ENCODE measurements around the gene FRY.
A peak's percentile ranks its signal among the peaks of the same experiment; 100 is the strongest.

Gene FRY

GRCh38 chr13:32087955-32088747 lies 56.6 kb downstream of the FRY start:
- DNase-seq (ENCODE audit: insufficient read length, low spot score) = no peak
- FAIRE-seq = no peak
- TF ChIP-seq POLR2AphosphoS5 (IDR thresholded peaks at IDR 0.05; ENCODE audit: low read depth, low read length) = no peak
- TF ChIP-seq TAF1 (IDR thresholded peaks at IDR 0.05; ENCODE audit: low read depth, low read length) = no peak
- TF ChIP-seq PAX5 (IDR thresholded peaks at IDR 0.05; ENCODE audit: insufficient read depth, low read length, severe bottlenecking) = no peak
- TF ChIP-seq SPI1 (IDR thresholded peaks at IDR 0.05; ENCODE audit: low read depth, low read length) = no peak
- TF ChIP-seq POU2F2 (IDR thresholded peaks at IDR 0.05; ENCODE audit: low read depth, low read length) = no peak
- TF ChIP-seq POLR2A (IDR thresholded peaks at IDR 0.05; ENCODE audit: low read depth, low read length) = no peak

- FAIRE-seq = no peak
- TF ChIP-seq POLR2A (IDR thresholded peaks at IDR 0.05; ENCODE audit: low read depth, low read length) (no peak), TAF1 (IDR thresholded peaks at IDR 0.05; ENCODE audit: low read depth, low read length) (no peak), PAX5 (IDR thresholded peaks at IDR 0.05; ENCODE audit: insufficient read depth, low read length, severe bottlenecking) (no peak), POU2F2 (IDR thresholded peaks at IDR 0.05; ENCODE audit: low read depth, low read length) (no peak), SPI1 (IDR thresholded peaks at IDR 0.05; ENCODE audit: low read depth, low read length) (no peak), POLR2AphosphoS5 (IDR thresholded peaks at IDR 0.05; ENCODE audit: low read depth, low read length) (no peak)
- DNase-seq (ENCODE audit: insufficient read length, low spot score) = no peak
These were observed 60.9 kb downstream of the FRY start for GRCh38 chr13:32092496-32092895.

GRCh38 chr13:32093006-32093405 lies 61.4 kb downstream of the FRY start:
- FAIRE-seq (no peak), DNase-seq (ENCODE audit: insufficient read length, low spot score) (no peak)
- no peak for TF ChIP-seq TAF1 (IDR thresholded peaks at IDR 0.05; ENCODE audit: low read depth, low read length)
- TF ChIP-seq POLR2A (IDR thresholded peaks at IDR 0.05; ENCODE audit: low read depth, low read length) = no peak
- TF ChIP-seq POU2F2 (IDR thresholded peaks at IDR 0.05; ENCODE audit: low read depth, low read length) = no peak
- no peak for TF ChIP-seq SPI1 (IDR thresholded peaks at IDR 0.05; ENCODE audit: low read depth, low read length)
- no peak for TF ChIP-seq POLR2AphosphoS5 (IDR thresholded peaks at IDR 0.05; ENCODE audit: low read depth, low read length)
- no peak for TF ChIP-seq PAX5 (IDR thresholded peaks at IDR 0.05; ENCODE audit: insufficient read depth, low read length, severe bottlenecking)

GRCh38 chr13:32098272-32098671 lies 66.7 kb downstream of the FRY start:
- TF ChIP-seq POLR2A (IDR thresholded peaks at IDR 0.05; ENCODE audit: low read depth, low read length) (no peak), PAX5 (IDR thresholded peaks at IDR 0.05; ENCODE audit: insufficient read depth, low read length, severe bottlenecking) (no peak)
- FAIRE-seq = no peak

GRCh38 chr13:32105653-32106313 lies 74.2 kb downstream of the FRY start:
- no peak for TF ChIP-seq SPI1 (IDR thresholded peaks at IDR 0.05; ENCODE audit: low read depth, low read length)
- TF ChIP-seq POU2F2 (IDR thresholded peaks at IDR 0.05; ENCODE audit: low read depth, low read length) = no peak
- TF ChIP-seq POLR2A (IDR thresholded peaks at IDR 0.05; ENCODE audit: low read depth, low read length) = no peak
- no peak for TF ChIP-seq PAX5 (IDR thresholded peaks at IDR 0.05; ENCODE audit: insufficient read depth, low read length, severe bottlenecking)
- TF ChIP-seq TAF1 (IDR thresholded peaks at IDR 0.05; ENCODE audit: low read depth, low read length) = no peak
- no peak for TF ChIP-seq POLR2AphosphoS5 (IDR thresholded peaks at IDR 0.05; ENCODE audit: low read depth, low read length)
- FAIRE-seq = no peak
- DNase-seq (ENCODE audit: insufficient read length, low spot score) = no peak

More at GRCh38 chr13:32098272-32098671, 66.7 kb downstream of the FRY start:
- DNase-seq (ENCODE audit: insufficient read length, low spot score) = no peak

- TF ChIP-seq SPI1 (IDR thresholded peaks at IDR 0.05; ENCODE audit: low read depth, low read length) (no peak), POU2F2 (IDR thresholded peaks at IDR 0.05; ENCODE audit: low read depth, low read length) (no peak), POLR2AphosphoS5 (IDR thresholded peaks at IDR 0.05; ENCODE audit: low read depth, low read length) (no peak), TAF1 (IDR thresholded peaks at IDR 0.05; ENCODE audit: low read depth, low read length) (no peak), PAX5 (IDR thresholded peaks at IDR 0.05; ENCODE audit: insufficient read depth, low read length, severe bottlenecking) (no peak), POLR2A (IDR thresholded peaks at IDR 0.05; ENCODE audit: low read depth, low read length) (no peak)
- FAIRE-seq = no peak
- no peak for DNase-seq (ENCODE audit: insufficient read length, low spot score)
These were observed 75.9 kb downstream of the FRY start for GRCh38 chr13:32107474-32107873.

- FAIRE-seq (no peak), DNase-seq (ENCODE audit: insufficient read length, low spot score) (no peak)
- TF ChIP-seq PAX5 (IDR thresholded peaks at IDR 0.05; ENCODE audit: insufficient read depth, low read length, severe bottlenecking) = no peak
- no peak for TF ChIP-seq POLR2AphosphoS5 (IDR thresholded peaks at IDR 0.05; ENCODE audit: low read depth, low read length)
- TF ChIP-seq TAF1 (IDR thresholded peaks at IDR 0.05; ENCODE audit: low read depth, low read length) = no peak
- TF ChIP-seq POLR2A (IDR thresholded peaks at IDR 0.05; ENCODE audit: low read depth, low read length) = no peak
- no peak for TF ChIP-seq POU2F2 (IDR thresholded peaks at IDR 0.05; ENCODE audit: low read depth, low read length)
- TF ChIP-seq SPI1 (IDR thresholded peaks at IDR 0.05; ENCODE audit: low read depth, low read length) = no peak
These were observed 76.4 kb downstream of the FRY start for GRCh38 chr13:32107973-32108372.

GRCh38 chr13:32113532-32113931 lies 82.0 kb downstream of the FRY start:
- peak; percentile 13 for FAIRE-seq
- DNase-seq (ENCODE audit: insufficient read length, low spot score) = no peak
- no peak for TF ChIP-seq POLR2AphosphoS5 (IDR thresholded peaks at IDR 0.05; ENCODE audit: low read depth, low read length)
- no peak for TF ChIP-seq POLR2A (IDR thresholded peaks at IDR 0.05; ENCODE audit: low read depth, low read length)
- TF ChIP-seq SPI1 (IDR thresholded peaks at IDR 0.05; ENCODE audit: low read depth, low read length) = no peak
- TF ChIP-seq TAF1 (IDR thresholded peaks at IDR 0.05; ENCODE audit: low read depth, low read length) = no peak
- TF ChIP-seq POU2F2 (IDR thresholded peaks at IDR 0.05; ENCODE audit: low read depth, low read length) = no peak
- no peak for TF ChIP-seq PAX5 (IDR thresholded peaks at IDR 0.05; ENCODE audit: insufficient read depth, low read length, severe bottlenecking)

GRCh38 chr13:32114284-32114950 lies 82.8 kb downstream of the FRY start:
- DNase-seq (ENCODE audit: insufficient read length, low spot score) (no peak), FAIRE-seq (no peak)
- no peak for TF ChIP-seq SPI1 (IDR thresholded peaks at IDR 0.05; ENCODE audit: low read depth, low read length)
- TF ChIP-seq POU2F2 (IDR thresholded peaks at IDR 0.05; ENCODE audit: low read depth, low read length) = no peak
- no peak for TF ChIP-seq POLR2A (IDR thresholded peaks at IDR 0.05; ENCODE audit: low read depth, low read length)
- TF ChIP-seq PAX5 (IDR thresholded peaks at IDR 0.05; ENCODE audit: insufficient read depth, low read length, severe bottlenecking) = no peak
- no peak for TF ChIP-seq POLR2AphosphoS5 (IDR thresholded peaks at IDR 0.05; ENCODE audit: low read depth, low read length)
- no peak for TF ChIP-seq TAF1 (IDR thresholded peaks at IDR 0.05; ENCODE audit: low read depth, low read length)

Measured in GM12891 (cell line).